Keratinocyte (primary cell): ENCODE measurements around the gene NTHL1. TPM values are rescaled to one million over a fixed set of nuclear protein-coding genes. Genes with fewer than 3 reads are reported as not detected.

Source experiments
- DNase-seq: peaks from one replicate; pipeline ENCODE4 v3.0.0-alpha.2; 2011; ENCODE audit warnings: low read depth, missing footprints, low spot score
- FAIRE-seq: peaks from 2 replicates; lab custom pipeline; 2011; peaks lifted over from hg19 to GRCh38; lab: Jason Lieb, UNC
- H2AFZ ChIP-seq: 2 replicates; pipeline ENCODE4 v1.6.0; 2012; ENCODE audit warnings: low read length, control low read depth, inconsistent platforms; ENCODE audit not compliant: control insufficient read depth
- H3K27ac ChIP-seq: 2 replicates; pipeline ENCODE4 v1.5.1; 2011; ENCODE audit warnings: low read length; ENCODE audit not compliant: control insufficient read depth, insufficient read depth
- H3K27me3 ChIP-seq: 3 replicates; pipeline ENCODE4 v1.6.0; 2011; ENCODE audit warnings: low read length; ENCODE audit not compliant: control insufficient read depth, insufficient read depth; ENCODE audit errors: extremely low read depth
- H3K36me3 ChIP-seq, 2 experiments: 2 replicates in 1 of 2; 3 replicates in 1 of 2; pipeline ENCODE4 v1.5.1; 2011; ENCODE audit warnings: low read length in 2 of 2, mild to moderate bottlenecking in 1 of 2; ENCODE audit not compliant: control insufficient read depth in 2 of 2, insufficient read depth in 2 of 2; ENCODE audit errors: extremely low read depth in 1 of 2
- H3K4me1 ChIP-seq: 3 replicates; pipeline ENCODE4 v1.5.1; 2011; ENCODE audit warnings: low read length; ENCODE audit not compliant: control insufficient read depth, insufficient read depth; ENCODE audit errors: extremely low read depth
- H3K4me2 ChIP-seq: 3 replicates; pipeline ENCODE4 v1.6.0; 2011; ENCODE audit warnings: low read depth, low read length; ENCODE audit not compliant: control insufficient read depth, insufficient read depth; ENCODE audit errors: extremely low read depth
- H3K4me3 ChIP-seq, 3 experiments: fragments of 200-600 bp in 1 of 3; sonication (generic) in 1 of 3; 2 replicates in 2 of 3; 3 replicates in 1 of 3; pipeline ENCODE4 v1.5.1; 2011 to 2016; ENCODE audit warnings: low read length in 3 of 3, mild to moderate bottlenecking in 3 of 3, control low read depth in 2 of 3, inconsistent platforms in 1 of 3, low read depth in 1 of 3, mixed read lengths in 1 of 3, mixed run types in 1 of 3, moderate library complexity in 1 of 3; ENCODE audit not compliant: control insufficient read depth in 2 of 3, insufficient read depth in 2 of 3; ENCODE audit errors: extremely low read depth in 1 of 3
- H3K79me2 ChIP-seq: 2 replicates; pipeline ENCODE4 v1.6.0; 2012; ENCODE audit warnings: low read length; ENCODE audit not compliant: control insufficient read depth, insufficient read depth
- H3K9ac ChIP-seq: 3 replicates; pipeline ENCODE4 v1.6.0; 2011; ENCODE audit warnings: low read length; ENCODE audit not compliant: control insufficient read depth, insufficient read depth; ENCODE audit errors: extremely low read depth
- H3K9me1 ChIP-seq: 3 replicates; pipeline ENCODE4 v1.6.0; 2011; ENCODE audit warnings: low read length; ENCODE audit not compliant: control insufficient read depth, insufficient read depth; ENCODE audit errors: extremely low read depth
- H3K9me3 ChIP-seq: 2 replicates; pipeline ENCODE4 v1.5.1; 2012; ENCODE audit warnings: low read depth, low read length; ENCODE audit not compliant: control insufficient read depth
- H4K20me1 ChIP-seq: 3 replicates; pipeline ENCODE4 v1.6.0; 2011; ENCODE audit warnings: low read length; ENCODE audit not compliant: control insufficient read depth, insufficient read depth; ENCODE audit errors: extremely low read depth
- EZH2 ChIP-seq: IDR thresholded peaks from one replicate; pipeline ENCODE4 v1.6.1; 2012; ENCODE audit warnings: inconsistent platforms, mild to moderate bottlenecking, low read length, moderate library complexity
- dilution Hi-C: fragments of 300-500 bp; cut with MboI; formaldehyde crosslinking; loops from one replicate; pipeline ENCODE4 v1.7.0; 2020; ENCODE audit warnings: low sequenced_read_pairs; ENCODE audit not compliant: extremely low pct_ligation_motif_present
- polyA plus RNA-seq, 5 experiments: library from polyadenylated mRNA; depleted of rRNA in 3 of 5; stranded (reverse) in 3 of 5; stranded (forward) in 1 of 5; unstranded in 1 of 5; fragments of >200 nt; gene quantifications; 1 replicate in 1 of 5; 2 replicates in 3 of 5; 3 replicates in 1 of 5; pipeline versions ENCODE4 v1.2.1 to v1.2.3, GENCODE V29; 2011 to 2012; ENCODE audit warnings: missing spikeins in 2 of 5, low read depth in 1 of 5, low replicate concordance in 1 of 5
- TF ChIP-seq, protein P1 (sequence below), 3 experiments: IDR thresholded peaks in 1 of 3; conservative IDR thresholded peaks in 1 of 3; optimal IDR thresholded peaks in 1 of 3; 2 replicates in 2 of 3; 3 replicates in 1 of 3; pipeline versions ENCODE3 to v1.5.1; 2011; ENCODE audit warnings: low read length in 3 of 3, mild to moderate bottlenecking in 3 of 3, moderate library complexity in 2 of 3, control low read depth in 1 of 3, inconsistent platforms in 1 of 3; ENCODE audit not compliant: insufficient read depth in 2 of 3; ENCODE audit errors: extremely low read depth in 1 of 3

Gene NTHL1
- polyA plus RNA-seq, 1 donor (not counting 4 experiments of a cell fraction or from before 2014, with no cell fraction given): 8.5 TPM

DNA sequence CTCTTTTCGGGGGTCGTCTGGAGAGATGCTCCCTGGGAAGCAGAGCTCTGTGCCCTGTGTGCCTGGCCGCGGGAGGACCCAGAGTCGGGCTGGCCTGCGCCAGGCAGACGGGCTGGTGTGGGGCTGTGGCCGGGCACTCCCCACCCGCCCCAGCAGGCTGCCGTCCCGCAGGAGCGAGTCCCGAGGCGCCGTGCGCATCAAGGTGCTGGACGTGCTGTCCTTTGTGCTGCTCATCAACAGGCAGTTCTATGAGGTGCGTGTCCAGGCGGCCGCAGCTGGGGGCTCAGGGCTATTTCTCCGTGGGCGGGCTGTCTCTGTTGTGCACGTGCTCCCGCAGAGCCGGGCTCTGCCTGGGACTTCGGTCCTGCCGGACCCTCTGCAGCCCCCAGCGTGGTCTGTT is 15.2 kb upstream of the NTHL1 start:
- DNase-seq (no peak), FAIRE-seq (no peak)
- Histone ChIP-seq H3K9ac (no peak overlapping the region), H3K9me1 (no peaks in the 10 kb centered on the region), H3K4me2 (no peak overlapping the region), H3K9me3 (no peaks in the 10 kb centered on the region), H2AFZ (no peak overlapping the region), H3K4me1 (no peaks in the 10 kb centered on the region), H3K27me3 (no peaks in the 10 kb centered on the region), H3K79me2 (no peaks in the 10 kb centered on the region), H4K20me1 (peaks cover 4% of the 10 kb centered on the region), H3K4me3 (no peak overlapping the region), H3K27ac (no peak overlapping the region), H3K36me3 (peaks cover 18 to 29% of the 10 kb centered on the region in 2 experiments)
- no peak for TF ChIP-seq EZH2
- TF ChIP-seq, protein P1, sequence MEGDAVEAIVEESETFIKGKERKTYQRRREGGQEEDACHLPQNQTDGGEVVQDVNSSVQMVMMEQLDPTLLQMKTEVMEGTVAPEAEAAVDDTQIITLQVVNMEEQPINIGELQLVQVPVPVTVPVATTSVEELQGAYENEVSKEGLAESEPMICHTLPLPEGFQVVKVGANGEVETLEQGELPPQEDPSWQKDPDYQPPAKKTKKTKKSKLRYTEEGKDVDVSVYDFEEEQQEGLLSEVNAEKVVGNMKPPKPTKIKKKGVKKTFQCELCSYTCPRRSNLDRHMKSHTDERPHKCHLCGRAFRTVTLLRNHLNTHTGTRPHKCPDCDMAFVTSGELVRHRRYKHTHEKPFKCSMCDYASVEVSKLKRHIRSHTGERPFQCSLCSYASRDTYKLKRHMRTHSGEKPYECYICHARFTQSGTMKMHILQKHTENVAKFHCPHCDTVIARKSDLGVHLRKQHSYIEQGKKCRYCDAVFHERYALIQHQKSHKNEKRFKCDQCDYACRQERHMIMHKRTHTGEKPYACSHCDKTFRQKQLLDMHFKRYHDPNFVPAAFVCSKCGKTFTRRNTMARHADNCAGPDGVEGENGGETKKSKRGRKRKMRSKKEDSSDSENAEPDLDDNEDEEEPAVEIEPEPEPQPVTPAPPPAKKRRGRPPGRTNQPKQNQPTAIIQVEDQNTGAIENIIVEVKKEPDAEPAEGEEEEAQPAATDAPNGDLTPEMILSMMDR (optimal IDR thresholded peaks at IDR 0.05 in 1 of 3, IDR thresholded peaks at IDR 0.05 in 1 of 3, conservative IDR thresholded peaks at IDR 0.05 in 1 of 3; ENCODE audit: extremely low read depth in 1 of 3, insufficient read depth in 2 of 3, low read length in 3 of 3): no peak
- dilution Hi-C loops: no loop called here

DNA sequence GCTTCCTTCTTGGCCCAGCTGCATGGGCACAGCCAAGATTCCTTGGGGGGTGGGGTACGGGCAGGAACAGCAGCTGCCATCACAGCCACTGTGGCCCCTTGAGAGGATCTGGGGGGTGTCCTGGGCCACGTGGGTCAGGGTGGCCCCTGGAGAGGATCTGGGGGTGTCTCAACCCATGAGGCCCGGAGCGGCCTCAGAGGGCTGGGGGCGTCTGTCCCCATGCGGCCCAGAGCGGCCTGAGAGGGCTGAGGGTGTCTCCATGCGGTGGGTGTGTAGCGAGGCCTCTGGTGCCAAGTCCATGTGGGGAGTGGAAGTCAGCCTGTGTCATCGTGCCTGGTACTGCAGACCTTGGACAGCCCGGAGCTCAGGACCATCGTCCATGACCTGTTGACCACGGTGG is 13.9 kb upstream of the NTHL1 start:
- DNase-seq (no peak), FAIRE-seq (no peak)
- Histone ChIP-seq H3K79me2 (no peaks in the 10 kb centered on the region), H2AFZ (no peak overlapping the region), H3K9me1 (no peaks in the 10 kb centered on the region), H3K4me3 (no peak overlapping the region), H3K9ac (no peak overlapping the region), H3K4me1 (no peaks in the 10 kb centered on the region), H3K27ac (no peak overlapping the region), H3K4me2 (no peak overlapping the region), H4K20me1 (peaks cover 4% of the 10 kb centered on the region), H3K36me3 (peaks cover 18 to 30% of the 10 kb centered on the region in 2 experiments), H3K9me3 (no peaks in the 10 kb centered on the region), H3K27me3 (no peaks in the 10 kb centered on the region)
- dilution Hi-C loops: no loop called here
- TF ChIP-seq, protein P1 (optimal IDR thresholded peaks at IDR 0.05 in 1 of 3, IDR thresholded peaks at IDR 0.05 in 1 of 3, conservative IDR thresholded peaks at IDR 0.05 in 1 of 3; ENCODE audit: extremely low read depth in 1 of 3, insufficient read depth in 2 of 3, low read length in 3 of 3): no peak
